DOHH2 (cell line): ENCODE measurements around the gene SYCE1.
"Not testable (repeated sequence)": the region's sequence is repeated elsewhere in the genome, so short reads cannot be mapped to it uniquely, and the experiment has no call there.

Experiments
- CTCF ChIP-seq: fragments of 200-600 bp; sonication (generic); IDR thresholded peaks from one replicate; pipeline ENCODE4 v1.5.1; 2014; ENCODE audit warnings: antibody characterized with exemption, mild to moderate bottlenecking, low read depth, low read length; ENCODE audit not compliant: poor library complexity, severe bottlenecking
- EZH2phosphoT487 ChIP-seq: fragments of 200-600 bp; sonication (generic); IDR thresholded peaks from 2 replicates; pipeline ENCODE4 v1.6.1; 2017; ENCODE audit warnings: borderline replicate concordance, mild to moderate bottlenecking, antibody characterized with exemption, low read length, moderate library complexity, mixed read lengths

- TF ChIP-seq CTCF, EZH2phosphoT487: not testable (repeated sequence)
Observed at GRCh38 chr10:133569801-133570200, 4.4 kb upstream of the SYCE1 start.
